ENCODE data around the gene MTHFD1L.

MTHFD1L gene

GRCh38 chr6:150929416-150929815, 63.9 kb downstream of the MTHFD1L start:
- TF ChIP-seq CTCF (conservative IDR thresholded peaks at IDR 0.05) = no peak
- H3K27ac ChIP-seq = no peak overlapping the region; the same call in 1 of the 2 replicates

GRCh38 chr6:150930841-150931240, 65.3 kb downstream of the MTHFD1L start:
- H3K27ac ChIP-seq = no peak overlapping the region
- TF ChIP-seq CTCF (conservative IDR thresholded peaks at IDR 0.05) = no peak

- TF ChIP-seq CTCF (conservative IDR thresholded peaks at IDR 0.05) = no peak
Measured at GRCh38 chr6:150931405-150931804, 65.9 kb downstream of the MTHFD1L start.

DNA sequence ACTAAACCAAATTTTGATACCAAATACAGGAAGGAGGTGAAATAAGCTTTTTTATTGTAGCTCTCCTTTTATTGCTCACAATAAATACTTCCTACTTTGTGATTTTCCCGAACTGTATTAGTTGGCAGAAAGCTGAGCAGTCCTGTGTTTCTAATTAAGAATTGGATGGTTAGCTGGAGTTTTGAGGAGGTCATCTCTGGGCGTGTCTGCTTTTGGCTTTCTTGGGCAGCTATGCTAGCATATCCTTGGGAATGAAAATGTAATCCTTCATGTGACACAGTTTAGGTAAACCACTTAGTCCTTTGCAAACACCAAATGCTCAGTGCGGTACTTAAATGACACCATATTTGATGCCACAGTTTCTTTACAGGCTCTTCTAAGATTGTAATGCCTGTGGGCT, 67.5 kb downstream of the MTHFD1L start:
- no peak for TF ChIP-seq CTCF (conservative IDR thresholded peaks at IDR 0.05)
- no peak overlapping the region for H3K27ac ChIP-seq

More at GRCh38 chr6:150931405-150931804, 65.9 kb downstream of the MTHFD1L start:
- no peak overlapping the region for H3K27ac ChIP-seq

GRCh38 chr6:150934380-150934779, 68.9 kb downstream of the MTHFD1L start:
- H3K27ac ChIP-seq = no peak overlapping the region
- TF ChIP-seq CTCF (conservative IDR thresholded peaks at IDR 0.05) = no peak

- H3K27ac ChIP-seq = no peak overlapping the region
- no peak for TF ChIP-seq CTCF (conservative IDR thresholded peaks at IDR 0.05)
Measured at GRCh38 chr6:150936021-150936555, 70.6 kb downstream of the MTHFD1L start.

DNA sequence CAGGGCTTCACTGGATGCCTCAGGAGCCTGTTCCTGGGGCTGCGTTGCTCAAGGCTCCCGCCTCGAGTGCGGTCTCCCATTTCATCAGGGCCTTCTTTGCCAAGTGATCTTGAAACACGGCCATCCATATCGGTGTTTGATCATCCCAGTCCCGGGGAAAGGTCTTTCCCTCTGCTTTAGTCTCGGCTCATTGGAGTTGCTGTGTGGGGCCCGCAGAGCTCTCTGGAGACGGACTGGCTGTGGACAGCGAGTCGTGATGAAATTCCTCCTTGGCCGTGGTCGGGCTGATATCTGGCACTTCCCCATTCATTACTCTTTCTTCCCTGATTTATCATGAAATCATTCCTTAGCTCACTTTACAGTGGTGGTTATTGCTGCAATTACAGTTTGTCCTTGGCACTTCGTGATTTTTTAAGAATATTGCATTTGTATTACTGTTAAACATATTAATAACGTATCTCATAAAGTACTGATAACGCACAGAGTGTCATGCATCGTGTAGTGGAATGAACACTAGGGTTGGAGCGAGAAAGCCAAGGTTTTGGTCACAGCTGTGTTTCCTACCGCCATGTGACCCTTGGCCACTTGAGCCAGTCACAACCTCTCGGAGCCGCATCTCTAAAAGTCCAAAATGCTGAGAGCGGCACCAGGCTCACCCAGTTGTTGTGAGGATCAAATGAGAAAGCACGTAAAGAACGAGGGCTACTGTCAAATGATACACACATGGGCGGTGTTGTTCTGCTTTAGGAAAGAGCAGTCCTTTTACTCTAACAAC, 71.8 kb downstream of the MTHFD1L start:
- H3K27ac ChIP-seq = no peak overlapping the region
- no peak for TF ChIP-seq CTCF (conservative IDR thresholded peaks at IDR 0.05)
